ENCODE measurements around the gene C9orf43.

The C9orf43 gene

DNA sequence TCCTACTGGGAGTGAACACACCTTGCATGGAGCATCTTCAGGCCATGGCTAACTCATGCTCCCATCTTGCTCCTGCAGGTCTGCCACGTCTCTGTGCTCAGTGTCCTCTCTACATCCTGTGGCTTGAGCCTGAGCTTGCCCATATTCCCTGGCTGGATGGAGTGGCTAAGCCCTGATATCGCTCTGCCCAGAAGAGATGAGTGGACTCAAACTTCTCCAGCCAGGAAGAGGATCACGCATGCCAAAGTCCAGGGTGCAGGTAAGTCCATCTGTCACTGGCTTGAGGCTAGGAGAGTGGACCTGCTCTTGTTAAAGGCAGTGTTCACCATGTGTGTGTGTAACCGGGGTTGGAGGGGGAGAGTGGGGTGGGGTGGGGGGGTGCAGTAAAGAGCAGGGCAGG is 51.4 kb downstream of the C9orf43 start:
- no peak for DNase-seq (ENCODE audit: insufficient read length)
- no peak for TF ChIP-seq POLR2AphosphoS5 (IDR thresholded peaks at IDR 0.05; ENCODE audit: low read depth, low read length)
- TF ChIP-seq POLR2A (IDR thresholded peaks at IDR 0.05; ENCODE audit: low read depth, low read length), result no peak
- TF ChIP-seq TAF1 (IDR thresholded peaks at IDR 0.05; ENCODE audit: borderline replicate concordance, low read depth, low read length), result no peak
- FAIRE-seq, result no peak

- FAIRE-seq (no peak), DNase-seq (ENCODE audit: insufficient read length) (no peak)
These were observed 52.3 kb downstream of the C9orf43 start for GRCh38 chr9:113462781-113463286.

GRCh38 chr9:113463418-113464285 is 53.1 kb downstream of the C9orf43 start, which contains the start of gene RGS3:
TSS of gene RGS3 (plus strand) at chr9:113463727. CDS start at chr9:113463803, 76 bp downstream.
- TF ChIP-seq POLR2AphosphoS5 (IDR thresholded peaks at IDR 0.05; ENCODE audit: low read depth, low read length) (no peak), TAF1 (IDR thresholded peaks at IDR 0.05; ENCODE audit: borderline replicate concordance, low read depth, low read length) (no peak), POLR2A (IDR thresholded peaks at IDR 0.05; ENCODE audit: low read depth, low read length) (no peak)
- DNase-seq (ENCODE audit: insufficient read length) (no peak), FAIRE-seq (no peak)

More at GRCh38 chr9:113462781-113463286, 52.3 kb downstream of the C9orf43 start:
- no peak for TF ChIP-seq POLR2A (IDR thresholded peaks at IDR 0.05; ENCODE audit: low read depth, low read length)
- no peak for TF ChIP-seq TAF1 (IDR thresholded peaks at IDR 0.05; ENCODE audit: borderline replicate concordance, low read depth, low read length)
- no peak for TF ChIP-seq POLR2AphosphoS5 (IDR thresholded peaks at IDR 0.05; ENCODE audit: low read depth, low read length)

DNA sequence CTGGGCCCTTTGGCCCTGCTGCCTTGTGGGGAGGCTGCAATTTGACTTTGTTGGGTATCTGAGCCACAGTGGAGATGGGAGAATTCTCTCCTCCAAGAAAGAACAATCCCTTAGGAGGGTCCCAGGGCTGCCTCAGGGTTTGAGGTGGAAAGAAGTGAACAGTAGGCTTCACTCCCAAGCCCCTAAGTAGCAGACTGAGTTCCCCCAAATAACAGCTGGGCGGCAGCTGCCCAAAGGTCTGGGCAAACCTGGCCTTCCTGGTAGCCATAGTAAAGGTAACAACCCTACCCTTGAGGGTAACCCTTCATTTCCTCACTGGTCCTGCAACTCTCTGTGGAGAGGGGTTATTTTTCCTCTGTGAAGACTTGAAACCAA is 53.7 kb downstream of the C9orf43 start:
- DNase-seq (ENCODE audit: insufficient read length) (no peak), FAIRE-seq (no peak)
- TF ChIP-seq POLR2AphosphoS5 (IDR thresholded peaks at IDR 0.05; ENCODE audit: low read depth, low read length), result no peak
- no peak for TF ChIP-seq POLR2A (IDR thresholded peaks at IDR 0.05; ENCODE audit: low read depth, low read length)
- no peak for TF ChIP-seq TAF1 (IDR thresholded peaks at IDR 0.05; ENCODE audit: borderline replicate concordance, low read depth, low read length)

DNA sequence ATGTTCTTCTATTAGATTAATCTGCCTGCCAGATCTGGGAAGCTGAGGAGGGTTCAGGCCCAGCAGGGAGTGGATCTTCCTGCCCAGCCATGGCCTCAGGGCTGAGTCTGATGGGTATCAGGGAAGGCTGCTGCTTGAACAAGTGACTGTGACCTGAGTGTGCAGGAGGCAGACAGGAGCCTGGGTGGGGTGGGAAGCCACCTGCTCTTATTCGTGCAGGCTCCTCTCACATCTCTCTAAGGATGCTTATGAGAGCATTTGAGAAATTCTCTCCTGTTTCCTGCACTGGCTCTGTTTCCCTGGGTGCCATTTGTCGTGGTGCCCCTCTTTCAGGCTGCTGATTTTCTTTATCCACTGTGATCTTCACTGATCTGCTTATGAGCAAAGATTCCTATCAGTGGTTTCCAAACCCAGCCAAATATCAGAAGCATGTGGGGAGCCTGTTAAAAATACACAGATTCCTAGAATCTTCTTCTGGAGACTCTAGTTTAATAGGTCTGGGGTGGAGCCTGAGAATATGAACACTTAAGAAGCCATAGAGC is 55.1 kb downstream of the C9orf43 start:
- FAIRE-seq (no peak), DNase-seq (ENCODE audit: insufficient read length) (no peak)
- no peak for TF ChIP-seq POLR2AphosphoS5 (IDR thresholded peaks at IDR 0.05; ENCODE audit: low read depth, low read length)
- no peak for TF ChIP-seq POLR2A (IDR thresholded peaks at IDR 0.05; ENCODE audit: low read depth, low read length)
- TF ChIP-seq TAF1 (IDR thresholded peaks at IDR 0.05; ENCODE audit: borderline replicate concordance, low read depth, low read length), result no peak

DNA sequence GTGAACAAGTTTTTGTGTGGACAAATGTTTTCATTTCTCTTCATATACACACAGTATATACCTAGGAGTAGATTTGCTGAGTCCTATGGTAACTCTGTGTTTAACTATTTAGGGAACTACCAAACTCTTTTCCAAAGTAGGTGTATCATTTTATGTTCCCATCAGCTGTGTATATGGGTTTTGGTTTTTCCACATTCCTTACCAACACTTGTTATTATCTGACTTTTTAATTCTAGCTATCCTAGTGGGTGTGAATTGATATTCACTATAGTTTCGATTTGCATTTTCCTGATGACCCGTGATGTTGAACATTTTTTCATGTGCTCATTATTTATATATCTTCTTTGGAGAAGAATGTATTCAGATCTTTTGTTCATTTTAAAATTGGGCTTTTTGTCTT is 56.6 kb downstream of the C9orf43 start:
- no peak for DNase-seq (ENCODE audit: insufficient read length)
- FAIRE-seq, result no peak
- TF ChIP-seq POLR2A (IDR thresholded peaks at IDR 0.05; ENCODE audit: low read depth, low read length), result no peak
- no peak for TF ChIP-seq POLR2AphosphoS5 (IDR thresholded peaks at IDR 0.05; ENCODE audit: low read depth, low read length)
- TF ChIP-seq TAF1 (IDR thresholded peaks at IDR 0.05; ENCODE audit: borderline replicate concordance, low read depth, low read length), result no peak

- FAIRE-seq (no peak), DNase-seq (ENCODE audit: insufficient read length) (no peak)
- TF ChIP-seq POLR2A (IDR thresholded peaks at IDR 0.05; ENCODE audit: low read depth, low read length), result no peak
- no peak for TF ChIP-seq TAF1 (IDR thresholded peaks at IDR 0.05; ENCODE audit: borderline replicate concordance, low read depth, low read length)
- TF ChIP-seq POLR2AphosphoS5 (IDR thresholded peaks at IDR 0.05; ENCODE audit: low read depth, low read length), result no peak
These were observed 58.3 kb downstream of the C9orf43 start for GRCh38 chr9:113468716-113469448.

DNA sequence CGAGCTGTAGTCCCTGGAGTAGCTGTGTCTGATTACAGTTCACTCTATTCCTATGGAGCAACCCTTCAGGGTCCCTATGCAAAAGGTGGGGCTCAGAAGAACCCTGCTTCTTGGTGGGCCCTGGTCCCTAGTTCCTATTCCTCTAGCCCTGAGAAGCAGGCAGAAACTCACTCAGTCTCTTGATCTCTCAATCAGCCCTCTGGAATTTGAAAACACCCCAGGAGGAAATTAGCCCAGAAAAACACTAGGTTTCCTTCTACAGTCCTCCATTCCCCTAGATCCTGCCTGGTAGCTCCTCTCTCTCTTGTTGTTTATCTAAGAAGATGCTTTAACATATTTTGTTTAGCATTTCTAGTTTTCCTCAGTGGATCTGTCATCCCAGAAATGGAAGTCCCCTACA is 60.6 kb downstream of the C9orf43 start:
- FAIRE-seq (no peak), DNase-seq (ENCODE audit: insufficient read length) (no peak)
- TF ChIP-seq POLR2AphosphoS5 (IDR thresholded peaks at IDR 0.05; ENCODE audit: low read depth, low read length) (no peak), POLR2A (IDR thresholded peaks at IDR 0.05; ENCODE audit: low read depth, low read length) (no peak), TAF1 (IDR thresholded peaks at IDR 0.05; ENCODE audit: borderline replicate concordance, low read depth, low read length) (no peak)

DNA sequence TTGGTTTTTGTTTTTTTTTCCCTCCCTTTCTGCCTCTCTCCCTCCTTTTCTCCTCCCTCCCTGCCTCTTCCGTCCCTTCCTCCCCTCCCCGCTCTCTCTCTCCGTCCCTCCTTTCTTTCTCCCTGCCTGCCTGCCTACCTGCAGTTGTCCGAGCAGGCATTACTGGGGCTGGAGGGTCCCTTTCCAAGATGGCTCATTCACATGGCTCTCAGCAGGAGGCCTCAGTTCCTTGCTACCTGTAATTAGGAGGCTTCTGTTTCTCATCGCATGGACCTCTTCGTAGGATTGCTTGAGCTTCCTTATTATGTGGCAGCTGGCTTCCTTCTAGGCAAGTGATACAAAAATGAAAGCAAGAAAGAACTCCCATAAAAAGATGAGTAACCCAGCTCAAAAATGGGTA is 61.0 kb downstream of the C9orf43 start:
- TF ChIP-seq POLR2AphosphoS5 (IDR thresholded peaks at IDR 0.05; ENCODE audit: low read depth, low read length) (no peak), POLR2A (IDR thresholded peaks at IDR 0.05; ENCODE audit: low read depth, low read length) (no peak), TAF1 (IDR thresholded peaks at IDR 0.05; ENCODE audit: borderline replicate concordance, low read depth, low read length) (no peak)
- FAIRE-seq (no peak), DNase-seq (ENCODE audit: insufficient read length) (no peak)

DNA sequence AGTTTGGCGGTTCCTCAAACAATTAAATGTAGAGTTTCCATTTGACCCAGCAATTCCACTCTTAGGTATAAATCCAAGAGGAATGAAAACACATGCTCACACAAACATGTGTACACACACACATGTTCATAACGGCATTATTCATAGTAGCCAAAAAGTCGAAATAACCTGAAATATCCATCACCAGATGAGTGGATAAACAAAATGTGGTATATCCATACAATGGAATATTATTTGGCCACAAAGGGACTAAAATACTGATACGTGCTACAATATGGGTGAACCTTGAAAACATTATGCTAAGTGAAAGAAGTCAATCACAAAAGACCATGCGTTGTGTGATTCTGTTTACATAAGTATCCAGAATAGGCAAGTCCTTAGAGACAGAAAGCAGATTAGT is 61.7 kb downstream of the C9orf43 start:
- no peak for DNase-seq (ENCODE audit: insufficient read length)
- TF ChIP-seq POLR2A (IDR thresholded peaks at IDR 0.05; ENCODE audit: low read depth, low read length), result no peak
- no peak for TF ChIP-seq POLR2AphosphoS5 (IDR thresholded peaks at IDR 0.05; ENCODE audit: low read depth, low read length)
- TF ChIP-seq TAF1 (IDR thresholded peaks at IDR 0.05; ENCODE audit: borderline replicate concordance, low read depth, low read length), result no peak
- FAIRE-seq, result peak; percentile 21

DNA sequence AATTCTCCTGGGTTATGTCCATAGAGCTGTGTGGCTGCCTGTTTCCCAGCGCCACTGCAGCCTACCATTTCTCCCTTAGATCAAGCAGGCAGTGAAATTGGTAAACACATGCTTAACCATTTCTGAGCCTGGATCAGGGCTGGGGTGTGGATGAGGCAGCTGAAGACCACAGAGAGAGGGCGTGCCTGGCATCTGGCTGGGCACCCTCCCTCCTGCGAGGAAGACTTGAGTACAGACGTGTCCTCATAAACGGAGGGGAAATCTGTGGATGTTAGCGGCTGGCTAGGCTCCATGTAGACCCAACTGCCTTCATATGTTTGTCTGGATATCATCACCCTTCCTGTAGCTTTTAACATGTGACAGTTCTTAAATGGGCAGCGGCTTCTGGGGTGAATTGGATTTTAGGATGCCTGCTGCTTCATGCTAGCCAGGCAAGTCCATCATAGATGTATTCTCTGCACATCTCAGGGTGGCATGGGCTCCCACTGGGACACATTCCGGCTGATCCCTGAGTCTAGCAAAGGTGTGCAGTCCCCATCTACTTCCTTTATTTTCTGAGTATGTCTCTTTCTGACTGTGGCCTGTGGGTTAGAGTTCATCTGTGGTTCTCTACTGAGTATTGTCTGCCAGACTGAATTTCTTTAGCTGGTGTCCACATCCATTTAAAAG is 63.9 kb downstream of the C9orf43 start:
- no peak for FAIRE-seq
- DNase-seq (ENCODE audit: insufficient read length), result no peak
- TF ChIP-seq POLR2A (IDR thresholded peaks at IDR 0.05; ENCODE audit: low read depth, low read length) (no peak), POLR2AphosphoS5 (IDR thresholded peaks at IDR 0.05; ENCODE audit: low read depth, low read length) (no peak), TAF1 (IDR thresholded peaks at IDR 0.05; ENCODE audit: borderline replicate concordance, low read depth, low read length) (no peak)

All from GM12892 (cell line).